D721Med (cell line): ENCODE results near the gene TSEN34.

Source experiments
- DNase-seq: peaks from one replicate; pipeline ENCODE4 v3.0.0; 2011; ENCODE audit warnings: low spot score; ENCODE audit not compliant: insufficient read length
- FAIRE-seq: peaks from 2 replicates; lab custom pipeline; 2011; peaks lifted over from hg19 to GRCh38; lab: Jason Lieb, UNC
- CTCF ChIP-seq: IDR thresholded peaks from 2 replicates; pipeline ENCODE4 v1.5.1; 2012; ENCODE audit warnings: mild to moderate bottlenecking, control low read depth; ENCODE audit not compliant: insufficient read depth; ENCODE audit errors: missing control alignments

The TSEN34 gene

GRCh38 chr19:54196536-54196935, 5.4 kb downstream of the TSEN34 start:
- FAIRE-seq = no peak

GRCh38 chr19:54197121-54197520, 6.0 kb downstream of the TSEN34 start:
- TF ChIP-seq CTCF = no peak
- DNase-seq (no peak), FAIRE-seq (no peak)

More at GRCh38 chr19:54196536-54196935, 5.4 kb downstream of the TSEN34 start:
- no peak for TF ChIP-seq CTCF
- no peak for DNase-seq

- FAIRE-seq = no peak
- DNase-seq = no peak
- TF ChIP-seq CTCF = no peak
Measured at GRCh38 chr19:54199401-54199800, 8.3 kb downstream of the TSEN34 start.

DNA sequence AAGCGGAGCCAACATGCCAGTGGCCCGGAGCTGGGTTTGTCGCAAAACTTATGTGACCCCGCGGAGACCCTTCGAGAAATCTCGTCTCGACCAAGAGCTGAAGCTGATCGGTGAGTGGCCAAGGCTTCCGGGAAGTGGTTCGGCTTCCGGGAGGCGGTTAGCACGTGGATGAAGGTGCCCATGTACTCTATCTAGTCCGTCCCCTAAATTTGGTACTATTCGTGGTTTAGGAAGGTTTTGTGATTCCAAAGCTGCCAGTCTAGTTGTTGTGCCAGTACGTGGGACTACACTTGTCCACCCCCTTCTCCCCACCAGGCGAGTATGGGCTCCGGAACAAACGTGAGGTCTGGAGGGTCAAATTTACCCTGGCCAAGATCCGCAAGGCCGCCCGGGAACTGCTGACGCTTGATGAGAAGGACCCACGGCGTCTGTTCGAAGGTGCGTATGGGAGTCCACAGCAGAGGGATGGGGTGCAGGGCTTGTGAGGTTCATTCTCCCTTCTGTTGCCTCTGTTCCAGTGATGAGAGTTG, 10.1 kb downstream of the TSEN34 start:
- no peak for FAIRE-seq
- TF ChIP-seq CTCF = no peak
- no peak for DNase-seq

DNA sequence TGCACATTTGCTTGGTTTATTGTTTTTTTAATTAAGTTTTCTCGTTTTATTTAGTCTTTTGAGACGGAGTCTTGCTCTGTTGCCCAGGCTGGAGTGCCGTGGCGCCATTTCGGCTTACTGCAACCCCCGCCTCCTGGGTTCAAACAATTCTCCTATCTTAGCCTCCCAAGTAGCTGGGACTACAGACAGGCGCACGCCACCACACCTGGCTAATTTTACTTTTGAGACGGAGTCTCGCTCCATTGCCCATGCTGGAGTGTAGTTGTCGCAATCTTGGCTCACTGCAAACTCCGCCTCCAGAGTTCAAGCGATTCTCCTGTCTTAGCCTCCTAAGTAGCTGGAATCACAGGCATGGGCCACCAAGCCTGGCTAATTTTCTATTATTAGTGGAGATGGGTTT, 10.9 kb downstream of the TSEN34 start:
- no peak for DNase-seq
- FAIRE-seq = no peak
- TF ChIP-seq CTCF = no peak

GRCh38 chr19:54203151-54203611, 12.1 kb downstream of the TSEN34 start:
- FAIRE-seq = no peak
- DNase-seq = no peak
- TF ChIP-seq CTCF = no peak

- DNase-seq (no peak), FAIRE-seq (no peak)
- TF ChIP-seq CTCF = no peak
Measured at GRCh38 chr19:54204767-54205468, 13.8 kb downstream of the TSEN34 start.
